AML-193 (cell line): ENCODE data around the gene ERGIC1.
"Not testable (repeated sequence)": the region's sequence is repeated elsewhere in the genome, so short reads cannot be mapped to it uniquely, and the experiment has no call there.

Source experiments
- DNase-seq, 2 experiments: peaks; one replicate each; lab custom pipeline; 2025; lab: John Stamatoyannopoulos, UW

The ERGIC1 gene

DNA sequence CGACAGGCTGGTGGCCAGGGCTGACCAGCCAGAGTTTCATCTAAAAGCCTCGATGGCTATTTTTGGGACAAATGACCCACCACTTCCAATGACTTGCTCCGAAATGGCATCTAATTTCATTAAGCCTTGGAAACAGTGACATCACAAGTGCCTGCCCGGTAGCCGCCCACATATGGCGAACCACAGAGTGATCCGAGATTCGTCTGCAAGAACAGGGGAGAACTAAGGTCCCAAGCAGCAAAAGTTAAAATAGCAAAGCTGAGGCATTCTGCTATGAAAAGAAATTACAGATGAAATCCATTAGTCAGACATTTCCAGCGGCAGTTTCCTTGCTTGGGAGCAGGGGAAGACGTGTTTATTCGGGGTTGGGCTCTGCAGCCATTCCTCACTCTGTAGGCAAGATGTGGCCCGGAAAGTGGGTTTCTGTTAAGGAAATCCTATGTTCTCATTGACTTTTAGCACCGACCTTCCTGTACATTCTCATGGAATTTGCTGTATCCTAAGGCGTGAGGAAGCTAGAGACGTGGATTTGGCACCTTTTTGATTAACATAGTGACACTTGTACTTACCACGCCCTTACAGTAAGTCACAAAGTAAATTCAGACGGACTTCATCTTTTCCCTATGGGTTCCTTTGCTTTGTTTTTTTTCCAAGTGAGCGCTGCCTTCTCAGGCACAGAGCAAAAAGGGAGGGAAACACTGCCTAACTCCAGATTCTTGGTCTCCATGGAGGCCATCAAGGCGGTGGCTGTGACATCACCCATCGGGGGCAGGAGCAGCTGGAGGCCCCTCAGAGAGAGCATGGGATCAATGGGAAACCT is 45.1 kb downstream of the ERGIC1 start:
- DNase-seq = no peak

DNA sequence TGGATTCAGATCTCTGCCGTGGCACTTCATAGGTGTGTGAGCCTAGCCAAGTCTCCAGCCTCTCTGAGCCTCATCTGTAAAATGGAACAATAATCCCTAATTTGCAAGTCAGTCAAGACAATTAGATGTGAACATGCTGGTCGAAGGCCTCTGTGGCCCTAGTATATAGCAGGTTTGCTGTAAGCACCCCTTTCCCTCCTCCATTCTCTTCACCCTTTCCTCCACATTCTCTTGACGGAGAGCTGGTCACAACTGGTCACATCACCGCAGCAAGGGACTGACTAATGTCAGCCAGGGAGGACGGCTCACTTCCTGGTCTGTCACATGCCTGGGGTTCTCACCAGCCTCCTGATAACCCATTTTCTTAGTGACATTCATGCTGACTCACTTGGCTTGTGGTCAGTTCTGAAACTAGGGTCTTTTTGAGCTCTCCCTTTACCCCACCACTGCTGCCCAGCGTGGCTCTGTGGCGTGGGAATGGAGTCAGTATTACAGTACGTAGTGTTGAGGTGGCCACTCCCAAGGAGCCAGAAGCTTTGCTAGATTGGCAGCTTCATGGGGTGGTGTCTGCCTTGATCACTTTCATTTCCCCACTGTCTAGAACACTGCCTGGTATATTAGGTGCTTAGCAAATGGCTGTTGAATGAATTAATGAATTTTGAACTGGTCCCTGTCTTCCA is 47.8 kb downstream of the ERGIC1 start:
- no peak for DNase-seq

DNA sequence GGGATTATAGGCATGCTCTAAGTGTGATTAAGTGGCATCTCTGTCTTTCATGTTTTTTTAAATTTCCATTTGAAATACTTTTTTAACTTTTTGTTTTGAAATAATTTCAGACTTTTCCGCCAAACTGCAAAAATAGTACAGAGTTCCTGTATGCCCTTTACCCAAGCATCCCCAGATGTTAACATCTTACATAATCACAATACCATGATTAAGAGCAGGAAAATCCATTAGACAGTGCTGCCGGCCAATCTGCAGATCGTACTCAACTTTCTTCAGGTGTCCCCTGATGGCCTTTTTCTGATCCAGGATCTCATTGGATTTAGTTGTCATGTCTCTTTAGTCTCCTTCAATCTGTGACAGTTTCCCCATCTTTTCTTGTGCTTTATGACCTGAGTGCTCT is 49.0 kb downstream of the ERGIC1 start:
- DNase-seq = no peak

DNA sequence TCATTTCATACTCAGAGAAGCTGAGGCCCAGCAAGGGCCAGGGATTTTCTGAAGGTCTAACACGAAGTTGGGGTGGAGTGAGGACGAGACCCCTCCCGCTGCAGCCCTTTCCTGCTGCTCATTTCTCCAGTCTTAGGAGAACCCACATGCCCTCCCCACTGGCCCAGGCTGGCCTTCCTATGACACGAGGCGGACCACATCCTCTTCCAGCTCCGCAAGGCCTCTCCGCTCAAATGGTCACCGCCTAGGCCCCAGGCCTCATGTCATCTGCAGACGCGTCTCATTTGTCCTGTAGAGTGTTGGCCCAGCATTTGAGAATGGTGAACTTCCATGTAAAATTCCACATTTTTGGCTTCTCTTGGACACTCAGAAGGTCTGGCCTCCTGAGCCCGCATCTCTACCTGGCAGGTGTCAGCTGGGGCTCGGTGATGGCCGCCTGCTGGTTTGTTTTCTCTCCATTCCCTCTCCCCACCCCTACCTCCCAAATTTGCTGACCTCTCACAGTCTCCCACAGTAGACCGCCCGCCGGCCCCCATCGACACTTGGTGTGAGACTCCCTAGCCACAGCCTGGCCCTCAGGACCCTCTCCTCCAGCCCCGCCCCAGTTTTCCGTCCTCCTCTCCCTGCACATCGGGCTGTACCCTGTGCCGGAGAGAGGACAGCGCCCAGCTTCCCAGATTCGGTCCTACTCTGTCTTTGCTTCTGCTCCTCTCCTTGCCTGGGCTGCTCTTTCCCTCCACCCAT is 51.7 kb downstream of the ERGIC1 start:
- no peak for DNase-seq

DNA sequence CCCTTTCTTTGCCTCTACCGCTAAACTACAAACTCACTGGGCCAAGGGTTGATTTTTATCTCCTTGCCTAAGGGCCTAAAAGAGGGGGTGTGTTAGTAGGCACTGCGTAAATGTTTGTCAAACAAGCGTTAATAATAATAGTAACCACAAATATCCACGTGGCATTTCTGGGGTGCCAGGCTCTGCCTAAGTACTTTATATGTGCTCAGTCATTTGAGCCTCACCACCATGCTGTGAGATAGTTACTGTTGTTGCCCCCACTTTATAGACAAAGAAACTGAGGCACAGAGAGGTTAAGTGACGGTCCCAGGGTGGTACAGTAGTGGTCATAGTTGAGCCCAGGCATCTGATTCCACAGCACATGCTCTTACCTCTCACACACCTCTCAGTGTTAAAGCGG is 52.4 kb downstream of the ERGIC1 start:
- DNase-seq = no peak

DNA sequence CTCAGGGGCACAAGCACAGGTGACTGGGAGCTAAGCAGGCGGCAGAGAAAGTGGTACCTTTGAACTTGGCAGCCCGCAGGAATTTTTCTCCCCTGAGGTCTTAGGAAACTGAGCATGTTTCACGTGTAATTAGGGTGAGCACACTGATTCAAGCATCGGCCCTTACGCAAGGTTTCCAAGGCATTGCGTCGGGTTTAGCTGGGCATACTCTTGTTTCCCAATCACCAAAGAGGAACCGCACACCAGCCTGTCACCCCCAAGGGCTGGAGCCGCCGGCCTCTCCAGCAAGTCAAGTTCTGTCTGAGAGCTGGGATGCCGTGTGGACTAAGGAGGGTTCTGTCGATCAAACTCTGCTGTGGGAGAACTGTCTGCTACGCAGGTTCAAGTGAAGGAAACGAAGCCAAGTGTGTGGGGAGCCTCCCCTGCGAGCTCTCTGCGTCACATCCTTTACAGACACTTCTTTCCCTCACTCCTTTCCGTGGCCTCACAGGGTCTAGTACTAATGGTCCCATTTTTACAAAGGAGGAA is 53.0 kb downstream of the ERGIC1 start:
- DNase-seq = peak; percentile 93 to 96

DNA sequence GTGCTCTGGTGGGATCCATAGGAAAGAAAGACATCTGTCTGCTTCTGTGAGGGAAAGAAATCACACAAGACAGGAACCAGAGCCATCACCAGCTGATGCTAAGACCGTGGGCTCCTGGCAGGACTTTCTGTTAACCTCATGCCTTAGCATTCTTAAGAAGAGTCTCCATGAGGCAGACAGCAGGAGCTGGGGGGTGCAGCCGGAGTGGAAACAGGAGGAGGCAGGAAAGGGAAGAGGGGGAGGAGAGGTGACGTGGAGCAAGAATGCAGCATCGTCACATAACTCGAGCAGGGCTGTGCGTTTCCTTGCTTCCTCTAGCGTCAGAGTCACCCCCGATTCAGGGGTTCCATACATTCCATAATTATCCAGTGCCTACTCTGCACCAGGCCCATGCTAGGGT is 53.6 kb downstream of the ERGIC1 start:
- DNase-seq = no peak

DNA sequence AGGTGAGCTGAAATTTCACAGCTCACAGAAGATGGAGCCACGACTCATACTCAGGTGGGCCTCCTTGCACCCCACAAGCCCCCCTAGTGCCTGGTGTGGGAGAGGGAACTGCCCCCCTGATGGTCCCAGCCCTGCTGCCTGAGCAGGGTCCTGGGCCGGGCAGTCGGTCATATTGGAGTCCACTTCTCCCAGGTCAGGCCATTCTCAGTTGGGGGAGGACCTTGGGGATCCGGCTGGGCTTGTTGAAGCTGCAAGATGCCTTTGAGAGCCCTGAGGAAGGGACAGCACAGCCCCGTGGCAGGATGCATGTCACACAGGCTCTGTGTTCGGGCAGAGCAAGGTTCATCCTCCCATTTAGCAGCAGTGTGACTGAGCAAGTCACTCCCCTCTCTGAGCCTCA is 56.6 kb downstream of the ERGIC1 start:
- DNase-seq = no peak

DNA sequence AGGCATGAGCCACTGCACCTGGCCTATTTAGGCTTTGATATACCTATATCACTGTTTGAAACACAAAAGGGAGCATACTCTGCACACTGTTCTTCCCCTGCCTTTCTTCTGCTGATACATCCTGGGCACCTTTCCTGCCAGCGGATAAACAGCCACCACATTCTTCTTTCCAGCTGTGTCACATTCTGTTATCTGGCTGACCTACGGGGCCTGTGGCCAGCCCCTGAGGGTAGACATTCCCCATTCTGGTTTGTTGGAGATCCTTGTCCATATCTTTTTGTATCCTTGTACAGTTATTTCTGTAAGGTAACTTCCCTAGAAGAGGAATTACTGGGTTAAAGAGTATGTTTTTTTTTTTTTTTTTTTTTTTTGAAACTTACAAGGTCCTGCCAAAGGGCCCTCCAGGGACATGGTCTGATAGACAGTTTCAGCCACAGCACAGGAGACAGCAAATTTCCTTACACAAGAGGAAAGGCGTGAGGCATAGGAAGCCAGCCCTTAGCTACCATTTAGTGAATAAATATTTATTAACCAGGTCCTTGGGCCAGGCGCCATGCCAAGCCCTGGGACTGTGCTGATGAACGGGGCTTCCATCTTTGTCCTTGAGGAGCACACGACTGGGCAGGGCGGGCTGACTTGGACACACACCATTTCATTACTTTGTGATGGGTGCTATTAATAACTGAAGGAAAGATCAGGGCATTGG is 57.8 kb downstream of the ERGIC1 start:
- no peak for DNase-seq

DNA sequence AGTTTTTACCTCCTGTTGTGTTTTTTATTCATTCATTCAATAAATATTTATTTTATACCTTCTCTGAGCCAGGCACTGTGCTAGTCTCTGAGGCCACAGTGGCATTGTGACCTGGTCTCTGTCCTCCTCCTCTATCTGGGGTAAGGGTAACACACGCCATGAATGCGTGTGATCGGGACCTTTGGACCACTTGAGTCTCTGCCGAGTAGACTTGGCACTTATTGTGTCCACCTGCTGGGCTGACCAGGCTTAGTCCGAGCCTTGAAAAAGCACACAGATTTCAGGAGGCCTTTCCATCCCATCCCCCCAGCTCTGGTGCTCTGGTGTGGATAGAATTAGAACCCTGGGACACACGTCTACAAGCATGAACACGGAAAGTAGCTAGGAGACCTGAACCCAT is 58.7 kb downstream of the ERGIC1 start:
- no peak for DNase-seq

DNA sequence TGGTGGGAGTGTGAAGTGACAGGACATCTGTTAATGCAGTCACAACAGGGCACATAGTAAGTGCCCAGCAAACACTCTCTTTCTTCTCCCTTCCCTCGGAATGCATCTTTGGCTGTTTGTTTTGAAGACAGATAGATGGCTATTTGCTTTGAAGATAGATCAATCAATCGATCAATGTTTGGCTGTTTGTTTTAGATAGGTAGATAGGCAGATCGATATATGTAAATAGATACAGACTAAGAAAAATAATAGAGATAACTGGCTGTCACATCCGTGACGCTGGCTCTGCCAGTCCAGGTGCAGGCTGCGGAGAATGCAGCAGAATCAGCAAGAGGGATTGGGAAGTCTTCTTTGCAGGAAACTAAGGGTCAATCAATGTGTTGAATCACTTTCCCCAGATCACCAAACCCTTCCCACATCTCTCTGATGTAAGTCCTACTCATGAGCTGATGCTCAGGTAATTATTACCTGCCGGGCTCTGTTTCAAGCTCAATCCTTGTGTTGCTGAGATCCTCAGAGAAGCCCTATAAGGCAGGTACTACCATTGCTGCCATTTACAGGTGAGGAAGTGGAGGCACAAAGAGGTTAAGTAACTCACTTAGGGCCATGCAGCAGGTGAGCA is 60.8 kb downstream of the ERGIC1 start:
- DNase-seq = no peak

DNA sequence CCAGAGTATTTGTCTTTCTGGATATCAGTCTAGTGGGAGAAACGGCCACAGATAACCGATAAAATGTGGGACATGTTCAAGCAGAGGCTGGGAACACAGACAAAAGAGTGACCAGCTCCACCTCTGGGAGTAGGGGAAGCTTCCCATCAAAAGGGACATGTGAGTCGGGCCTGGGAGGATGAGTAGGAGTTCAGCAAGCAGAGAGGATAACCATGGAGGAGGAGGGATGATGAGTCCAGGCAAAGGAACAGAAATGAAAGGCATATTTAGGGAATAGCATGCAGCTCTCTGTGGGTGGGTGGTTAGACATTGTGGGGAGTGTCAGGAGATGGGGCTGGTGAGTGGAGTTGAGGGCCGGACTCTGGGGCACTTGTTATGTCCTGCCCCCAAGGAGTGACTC is 61.5 kb downstream of the ERGIC1 start:
- no peak for DNase-seq

DNA sequence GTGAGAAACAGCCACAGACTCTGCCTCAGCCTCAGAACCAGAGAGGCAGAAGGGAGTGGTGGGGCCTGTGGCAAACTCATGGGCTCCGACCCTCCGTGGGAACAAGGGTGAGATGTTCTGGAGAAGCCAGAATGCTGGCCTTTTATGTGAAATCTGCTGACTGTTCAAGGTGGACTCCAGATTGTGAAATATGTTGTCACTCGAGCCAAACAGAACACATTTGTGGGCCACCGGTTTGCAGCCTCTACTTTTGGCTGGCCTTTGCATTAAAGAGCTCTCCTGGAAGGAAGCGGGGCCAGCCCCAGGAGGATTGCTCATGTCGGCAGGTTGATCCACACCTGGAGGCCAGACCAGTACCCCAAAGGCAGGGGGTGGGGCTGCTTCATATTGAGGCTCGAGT is 62.4 kb downstream of the ERGIC1 start:
- DNase-seq = no peak

DNA sequence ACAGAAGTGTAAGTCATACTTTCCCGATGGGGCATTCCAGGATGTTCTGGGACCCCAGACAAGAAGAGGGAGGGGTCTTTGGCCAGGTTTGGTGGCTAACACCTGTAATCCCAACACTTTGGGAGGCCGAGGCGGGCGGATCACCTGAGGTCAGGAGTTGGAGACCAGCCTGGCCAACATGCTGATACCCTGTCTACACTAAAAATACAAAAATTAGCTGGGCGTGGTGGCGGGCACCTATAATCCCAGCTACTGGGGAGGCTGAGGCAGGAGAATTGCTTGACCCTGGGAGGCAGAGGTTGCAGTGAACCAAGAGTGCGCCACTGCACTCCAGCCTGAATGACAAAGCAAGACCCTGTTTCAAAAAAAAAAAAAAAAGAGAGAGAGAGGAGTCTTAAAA is 63.0 kb downstream of the ERGIC1 start:
- not testable (repeated sequence) for DNase-seq

DNA sequence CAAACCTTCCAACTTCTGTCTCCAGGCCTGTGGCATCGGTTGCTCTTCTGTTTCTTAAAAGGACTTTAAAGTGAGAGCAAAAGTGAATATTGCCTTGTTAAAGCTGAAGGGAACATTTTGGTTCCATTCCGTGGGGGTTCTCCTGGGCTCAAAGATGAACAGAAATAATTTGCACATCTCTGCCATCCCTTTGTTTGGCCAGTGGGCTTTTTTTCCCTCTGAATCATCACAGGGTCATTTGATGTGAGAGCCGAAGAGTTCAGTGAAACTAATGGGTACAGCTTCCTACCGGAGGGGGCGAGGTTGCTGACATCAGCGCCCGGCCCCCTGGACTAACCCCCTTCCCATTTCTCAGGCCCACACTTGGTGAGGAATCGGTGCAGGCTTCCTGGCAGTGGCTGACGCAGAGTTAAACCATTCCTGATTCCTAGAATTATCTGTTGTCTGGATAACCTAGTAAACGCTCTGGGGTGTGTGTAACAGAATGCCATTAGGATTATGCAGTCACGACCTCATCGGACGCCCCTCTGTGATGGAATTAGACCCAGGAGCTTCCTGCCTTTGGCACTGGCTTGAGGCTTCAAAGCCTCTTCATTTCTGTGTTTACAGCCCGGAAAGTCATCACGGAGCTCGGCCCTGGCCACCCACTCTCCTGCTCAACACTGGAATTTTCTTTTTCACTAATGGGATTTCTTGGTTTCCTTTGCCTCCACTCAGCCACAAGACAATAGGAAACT is 63.6 kb downstream of the ERGIC1 start:
- DNase-seq = no peak

DNA sequence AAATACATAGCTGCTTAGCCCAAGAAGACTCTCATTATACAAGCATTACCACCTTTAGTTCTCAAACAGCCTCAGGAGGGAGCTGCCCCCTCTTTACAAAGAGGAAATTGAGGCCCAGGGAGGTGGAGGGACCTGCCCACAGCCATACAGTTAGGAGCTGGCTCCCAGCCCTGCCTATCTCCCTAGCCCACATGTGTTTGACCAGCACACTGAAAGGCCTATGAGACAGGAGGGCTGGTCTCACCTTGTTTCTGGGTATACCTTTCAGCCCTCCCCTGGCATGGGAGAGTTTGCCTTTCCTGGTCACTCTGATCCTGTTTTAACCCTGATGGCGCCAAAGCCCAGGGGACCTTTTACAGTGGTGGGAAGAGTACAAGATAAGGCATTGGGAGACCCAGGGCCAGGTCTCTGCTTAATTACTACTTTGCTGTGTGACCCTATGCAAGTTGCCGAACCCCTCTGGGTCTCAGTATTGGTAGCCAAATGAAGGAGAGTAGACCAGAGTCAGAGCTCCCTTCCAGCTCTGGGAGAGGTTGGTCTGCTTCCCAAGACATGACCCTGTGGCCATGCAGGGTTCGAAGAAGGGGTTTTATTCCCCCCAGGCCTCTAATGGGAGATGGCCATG is 64.3 kb downstream of the ERGIC1 start:
- DNase-seq = no peak

DNA sequence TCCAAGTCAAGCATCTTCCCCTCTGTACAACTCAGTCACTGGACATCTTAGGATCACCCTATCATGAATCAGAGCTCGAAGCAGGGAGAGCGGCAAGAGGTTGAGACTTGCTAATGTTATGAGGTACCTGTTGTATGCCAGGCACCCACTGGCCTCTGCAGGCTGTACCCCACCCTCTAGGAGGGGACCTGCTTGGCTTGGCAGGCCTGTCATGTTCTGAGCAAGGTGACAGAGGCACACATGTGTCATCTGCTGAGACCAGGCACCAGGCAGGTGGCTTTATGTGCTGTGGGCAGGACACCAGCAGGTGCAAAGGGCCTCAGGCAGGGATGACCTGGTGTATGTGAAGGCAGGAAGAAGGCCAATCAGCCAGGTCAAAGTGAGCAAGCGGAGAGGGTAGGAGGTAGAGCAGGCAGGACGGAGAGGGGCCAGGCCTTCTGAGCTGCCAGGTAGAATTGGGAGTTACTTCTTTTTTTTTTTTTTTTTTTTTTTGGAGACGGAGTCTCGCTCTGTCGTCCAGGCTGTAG is 64.9 kb downstream of the ERGIC1 start:
- DNase-seq = no peak

DNA sequence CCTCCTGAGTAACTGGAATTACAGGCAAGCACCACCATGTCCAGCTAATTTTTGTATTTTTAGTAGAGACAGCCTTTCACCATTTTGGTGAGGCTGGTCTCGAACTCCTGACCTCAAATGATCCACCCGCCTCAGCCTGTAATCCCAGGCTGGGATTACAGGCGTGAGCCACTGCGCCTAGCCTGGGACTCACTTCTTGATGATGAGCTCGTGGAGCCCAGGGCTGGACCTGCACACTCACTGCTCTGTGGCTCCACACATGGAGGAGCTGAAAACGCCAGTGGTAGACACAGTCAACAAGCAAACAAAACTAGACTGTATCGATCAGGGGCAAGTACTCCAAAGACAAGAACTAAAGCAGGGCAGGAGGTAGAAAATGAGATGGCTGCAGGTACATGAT is 65.4 kb downstream of the ERGIC1 start:
- no peak for DNase-seq

DNA sequence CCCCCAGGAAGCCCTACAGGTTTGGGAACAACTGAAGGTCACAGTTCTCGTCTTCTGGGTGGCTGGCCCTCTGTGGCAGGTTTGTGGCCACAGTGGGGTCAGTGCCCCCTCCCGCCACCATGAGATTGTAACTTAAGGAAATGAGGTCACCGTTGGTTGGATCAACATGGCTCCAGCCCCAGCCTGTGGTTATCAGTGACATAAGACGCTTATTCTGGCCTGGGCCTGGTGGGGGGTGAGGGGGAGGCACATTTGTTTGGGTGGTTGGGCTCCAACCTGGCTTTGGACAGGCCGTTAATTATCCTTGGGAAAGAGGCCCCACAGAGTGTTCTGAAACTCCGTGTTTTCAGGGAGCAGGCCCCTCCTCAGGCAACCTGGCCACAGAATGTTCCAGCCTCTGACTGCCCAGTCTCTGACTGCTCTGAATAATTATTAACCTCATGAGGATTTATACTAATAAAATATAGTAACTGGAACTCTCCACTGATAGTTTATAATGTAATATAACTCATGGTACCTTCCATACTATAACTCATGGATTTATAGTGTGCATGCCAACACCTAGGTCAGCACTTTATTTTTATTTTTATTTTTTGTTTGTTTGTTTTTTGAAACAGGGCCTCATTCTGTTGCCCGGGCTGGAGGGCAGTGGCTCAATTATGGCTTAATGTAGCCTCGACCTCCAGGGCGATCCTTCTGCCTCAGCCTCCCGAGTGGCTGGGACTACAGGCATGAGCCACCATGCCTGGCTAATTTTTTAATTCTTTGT is 67.1 kb downstream of the ERGIC1 start:
- DNase-seq = no peak
